ENCODE data around the gene HMGN1.
"Not testable (repeated sequence)": the region's sequence is repeated elsewhere in the genome, so short reads cannot be mapped to it uniquely, and the experiment has no call there.

The HMGN1 gene, protein sequence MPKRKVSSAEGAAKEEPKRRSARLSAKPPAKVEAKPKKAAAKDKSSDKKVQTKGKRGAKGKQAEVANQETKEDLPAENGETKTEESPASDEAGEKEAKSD

DNA sequence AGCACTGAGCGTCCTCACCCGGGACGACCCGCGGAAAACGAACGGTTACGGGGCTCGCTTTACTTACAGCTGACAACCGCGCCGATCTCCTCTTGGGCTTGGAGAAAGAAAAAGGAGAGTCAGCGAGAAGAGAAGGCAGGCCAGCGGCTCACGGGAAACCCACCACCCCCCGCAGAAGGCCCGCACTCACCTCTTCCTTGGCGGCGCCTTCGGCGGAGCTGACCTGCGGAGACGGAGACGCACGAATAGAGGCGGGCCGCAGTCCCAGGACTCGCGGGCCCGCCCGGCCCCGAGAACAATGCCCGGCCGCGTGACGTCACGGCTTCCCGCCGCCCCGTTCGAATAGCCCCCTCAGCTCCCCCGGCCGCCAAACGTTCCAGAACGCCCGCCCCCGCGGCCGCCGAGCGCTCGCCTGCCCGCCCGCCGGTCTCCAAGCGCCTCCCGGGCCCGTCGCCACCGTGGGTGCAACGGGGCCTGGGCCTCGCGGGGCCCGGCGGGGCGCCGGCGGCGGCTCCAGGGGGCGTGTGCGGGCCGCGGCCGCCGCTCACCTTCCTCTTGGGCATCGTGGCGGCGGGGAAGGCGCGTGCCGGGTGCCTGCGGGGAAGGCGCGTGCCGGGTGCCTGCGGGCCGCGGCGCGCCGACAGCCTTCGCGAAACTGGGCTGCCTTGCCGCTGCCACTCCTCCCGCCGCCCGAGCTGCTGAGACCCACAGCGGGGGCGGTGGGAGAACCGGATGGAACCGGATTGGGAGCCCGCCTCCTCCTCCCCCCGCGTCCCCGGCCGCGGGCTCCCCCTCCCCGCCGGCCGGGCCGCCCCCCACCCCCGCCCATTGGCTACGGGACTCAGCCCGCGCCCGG lies at the start of gene HMGN1:
Gene HMGN1 (minus strand): TSS at position 734 of the 856 bp plus-strand sequence. CDS start 171 bp downstream, at position 563.
- DNase-seq (ENCODE audit: low read depth), result no peak

DNA sequence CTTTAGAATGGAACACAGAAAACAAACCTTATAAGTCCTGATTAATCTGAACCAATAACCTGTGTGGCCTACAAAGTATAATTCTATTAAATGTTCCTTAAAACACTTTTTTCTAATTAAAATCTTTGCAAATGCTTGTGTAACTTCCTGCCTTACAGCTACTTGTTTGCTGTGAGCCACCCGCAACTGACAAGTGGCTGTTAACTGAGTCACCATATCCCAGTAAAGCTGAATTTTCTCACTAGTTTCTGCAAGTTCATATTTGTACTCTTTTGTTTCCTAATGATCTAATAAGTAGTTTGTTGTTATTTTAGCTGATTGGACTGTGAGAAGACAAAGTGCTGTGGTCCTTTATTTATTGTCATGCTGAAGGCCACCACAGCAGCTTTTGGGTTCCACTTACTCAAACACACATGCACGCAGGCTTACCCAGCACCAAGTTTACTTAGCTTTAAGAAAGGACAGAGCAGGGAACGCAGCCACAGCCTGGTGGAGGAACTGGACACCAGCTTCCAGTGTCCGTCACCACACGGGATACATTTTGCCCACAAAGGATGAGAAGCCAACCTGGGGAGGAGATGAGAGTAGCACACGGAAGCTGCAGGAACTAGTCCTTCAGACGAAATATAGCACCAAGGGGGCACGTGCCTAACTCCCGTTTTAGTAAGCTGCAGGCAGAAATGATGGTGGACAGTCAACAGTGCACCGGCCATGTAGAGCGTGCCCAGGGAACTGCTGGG lies 48.9 kb upstream of the HMGN1 start:
- DNase-seq (ENCODE audit: low read depth), result no peak

DNA sequence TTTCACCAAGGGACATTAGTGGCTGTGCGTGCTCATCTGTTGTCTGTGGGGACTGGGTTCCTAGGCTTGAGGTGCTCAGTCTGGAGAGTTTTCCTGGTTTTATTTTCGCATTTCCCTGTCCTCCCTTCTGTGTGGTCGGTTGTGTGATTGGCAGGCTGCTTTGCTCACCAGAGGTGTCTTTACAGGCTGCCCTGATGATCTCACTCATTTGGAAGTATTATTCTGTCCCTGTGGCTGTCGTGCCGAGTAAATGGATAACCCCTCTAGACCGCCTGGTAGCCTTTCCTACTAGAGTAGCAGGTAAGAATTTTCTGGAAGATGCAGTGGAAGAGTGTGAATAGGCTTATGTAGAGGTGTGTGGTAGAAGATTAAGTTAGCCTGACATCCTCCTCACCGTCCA lies 44.1 kb upstream of the HMGN1 start:
- DNase-seq (ENCODE audit: low read depth), result no peak

GRCh38 chr21:39390212-39390765 lies 41.4 kb upstream of the HMGN1 start:
- DNase-seq (ENCODE audit: low read depth), result no peak

- no peak for DNase-seq (ENCODE audit: low read depth)
These were observed 39.9 kb upstream of the HMGN1 start for GRCh38 chr21:39388811-39389155.

- no peak for DNase-seq (ENCODE audit: low read depth)
These were observed 39.3 kb upstream of the HMGN1 start for GRCh38 chr21:39388038-39388810.

GRCh38 chr21:39387461-39388037 lies 38.7 kb upstream of the HMGN1 start:
- no peak for DNase-seq (ENCODE audit: low read depth)

- no peak for DNase-seq (ENCODE audit: low read depth)
These were observed 38.0 kb upstream of the HMGN1 start for GRCh38 chr21:39386899-39387298.

GRCh38 chr21:39386194-39386593 lies 37.3 kb upstream of the HMGN1 start:
- DNase-seq (ENCODE audit: low read depth), result no peak

DNA sequence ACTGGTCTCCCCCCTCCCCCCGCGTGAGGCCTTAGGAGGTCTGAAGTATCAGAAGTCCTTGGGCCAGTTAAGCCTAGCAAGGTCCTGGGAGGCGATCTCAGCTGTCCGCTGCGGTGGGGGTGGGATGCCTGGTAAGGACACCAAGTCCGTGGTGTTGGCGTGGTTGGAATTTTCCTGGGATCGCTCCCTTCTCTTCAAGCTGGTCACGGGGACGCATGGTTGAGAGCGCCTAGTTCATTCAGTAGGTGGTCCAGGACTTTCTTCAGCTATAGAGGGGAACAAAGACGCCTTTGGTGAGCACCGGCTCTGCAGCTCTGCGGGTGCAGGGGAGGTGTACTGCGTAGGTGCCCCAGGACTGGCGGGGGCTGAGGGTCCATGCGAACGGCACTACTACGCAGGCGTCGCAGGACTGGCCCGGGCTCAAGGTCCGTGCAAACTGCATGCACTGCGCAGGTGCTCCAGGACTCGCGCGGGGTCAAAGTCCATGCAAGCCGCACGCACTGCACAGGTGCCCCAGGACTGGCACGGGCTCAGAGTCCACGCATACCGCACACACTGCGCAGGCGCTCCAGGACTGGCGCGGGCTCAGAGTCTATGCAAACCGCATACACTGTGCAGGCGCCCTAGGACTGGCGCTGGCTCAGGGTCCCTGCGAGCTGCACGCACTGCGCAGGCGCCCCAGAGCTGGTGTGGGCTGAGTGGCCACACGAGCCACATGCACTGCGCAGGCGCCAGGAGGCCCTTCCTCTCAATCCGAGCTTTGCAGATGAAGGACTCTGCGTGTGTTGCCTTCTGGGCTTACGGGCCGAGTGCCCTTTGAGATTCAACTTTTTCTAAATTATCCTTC lies 36.6 kb upstream of the HMGN1 start:
- DNase-seq (ENCODE audit: low read depth), result peak; percentile 35

DNA sequence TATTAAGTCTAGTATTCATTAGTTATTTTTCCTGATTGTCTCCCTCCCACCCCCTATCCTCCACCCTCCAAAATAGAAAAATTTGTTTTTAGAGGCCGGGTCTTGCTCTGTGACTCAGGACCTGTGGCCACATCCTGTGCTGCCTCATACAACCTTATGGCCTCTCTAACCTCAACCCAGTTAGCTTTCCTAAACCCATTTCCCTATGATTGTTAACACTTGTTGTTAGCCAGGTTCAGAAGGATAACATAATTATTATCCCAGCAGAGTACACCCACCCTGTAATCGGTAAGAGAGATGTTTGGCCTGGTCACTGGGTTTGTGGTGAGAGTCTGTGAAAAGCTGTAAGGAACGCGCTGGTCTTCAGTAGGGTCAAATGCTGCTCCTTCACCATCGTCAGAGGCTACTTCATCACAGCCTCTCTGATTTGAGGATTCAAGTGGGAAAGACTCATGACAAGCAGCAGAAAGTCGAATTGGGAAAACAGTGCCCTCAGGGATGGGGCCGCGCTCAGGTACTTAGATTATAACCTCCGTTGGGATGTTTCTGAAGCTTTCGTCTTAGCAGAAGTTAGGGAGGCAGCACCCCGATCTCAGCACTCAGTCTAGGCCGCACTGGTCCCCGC lies 35.9 kb upstream of the HMGN1 start:
- DNase-seq (ENCODE audit: low read depth), result no peak

- not testable (repeated sequence) for DNase-seq (ENCODE audit: low read depth)
These were observed 33.2 kb upstream of the HMGN1 start for GRCh38 chr21:39382096-39382495.

DNA sequence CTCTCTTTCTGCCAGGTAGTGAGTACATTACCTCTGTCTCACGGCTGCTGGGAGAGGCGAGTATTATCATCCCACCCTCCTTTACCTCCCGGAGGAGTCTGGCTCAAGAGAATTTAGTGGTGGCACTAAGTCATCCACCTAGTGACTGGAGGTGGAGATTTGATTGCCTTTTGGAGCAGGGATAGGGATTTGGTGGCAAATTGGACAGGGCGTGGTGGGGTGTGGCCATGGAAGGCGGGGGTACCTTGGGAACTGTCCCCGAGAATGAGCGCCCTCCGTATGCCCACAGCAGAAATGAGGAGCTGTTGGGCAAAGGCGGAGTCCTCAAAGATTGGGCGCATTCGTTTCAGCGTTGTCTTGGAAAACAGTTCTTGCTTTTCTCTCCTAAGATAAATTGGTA lies 32.1 kb upstream of the HMGN1 start:
- no peak for DNase-seq (ENCODE audit: low read depth)

DNA sequence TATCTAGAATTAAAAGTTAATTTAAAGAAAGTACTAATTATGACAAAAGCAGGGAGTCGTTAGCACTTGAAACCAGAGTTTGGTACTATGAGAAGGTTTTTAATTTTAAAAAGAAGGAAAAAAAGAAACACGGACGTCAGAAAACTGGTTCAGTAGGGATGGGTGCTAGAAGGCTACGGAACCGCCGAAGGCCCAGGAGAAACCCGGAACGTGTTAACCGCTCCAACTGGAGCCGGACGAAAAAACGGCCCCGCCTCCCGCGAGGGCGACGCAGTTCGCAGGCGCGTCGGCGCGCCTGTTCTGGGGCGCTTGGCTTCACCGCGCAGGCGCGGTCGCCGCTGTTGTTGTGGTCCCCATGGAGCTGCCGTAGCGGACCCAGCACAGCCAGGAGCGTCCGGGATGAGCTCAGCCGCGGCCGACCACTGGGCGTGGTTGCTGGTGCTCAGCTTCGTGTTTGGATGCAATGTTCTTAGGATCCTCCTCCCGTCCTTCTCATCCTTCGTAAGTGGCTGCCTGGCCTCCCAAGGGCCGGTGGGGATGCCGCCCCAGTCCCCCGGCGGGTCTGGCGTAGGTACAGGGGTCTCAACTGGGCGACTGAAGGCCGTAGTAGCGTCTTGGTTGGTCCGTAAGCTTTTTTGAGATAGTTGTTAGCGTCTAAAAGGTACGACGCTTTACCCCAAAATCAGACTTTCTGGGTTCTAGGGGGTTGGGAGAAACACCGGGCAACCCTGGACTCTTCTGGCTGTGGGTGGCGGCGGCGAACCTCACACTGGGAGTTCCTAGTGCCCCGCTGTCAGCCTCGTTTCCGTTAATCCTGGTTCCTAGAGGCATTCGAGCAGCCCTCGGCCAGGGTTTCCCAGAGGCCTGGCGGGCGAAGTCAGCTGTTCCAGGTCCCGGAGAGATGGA lies 31.4 kb upstream of the HMGN1 start:
- DNase-seq (ENCODE audit: low read depth), result peak; percentile 83

- no peak for DNase-seq (ENCODE audit: low read depth)
These were observed 28.7 kb upstream of the HMGN1 start for GRCh38 chr21:39377444-39378050.

- DNase-seq (ENCODE audit: low read depth), result no peak
These were observed 26.6 kb upstream of the HMGN1 start for GRCh38 chr21:39375446-39375845.

- no peak for DNase-seq (ENCODE audit: low read depth)
These were observed 25.2 kb upstream of the HMGN1 start for GRCh38 chr21:39374046-39374445.

- no peak for DNase-seq (ENCODE audit: low read depth)
These were observed 24.7 kb upstream of the HMGN1 start for GRCh38 chr21:39373634-39374033.

- DNase-seq (ENCODE audit: low read depth), result not testable (repeated sequence)
These were observed 21.0 kb upstream of the HMGN1 start for GRCh38 chr21:39369896-39370288.
